HG03196 (cell line): ENCODE results near the gene CAMTA1.

Experiments
- ATAC-seq: cut with Tn5 transposase; IDR thresholded peaks from one replicate; pipeline ENCODE4 v1.9.1; 2021; ENCODE audit not compliant: unreplicated experiment

The CAMTA1 gene

GRCh38 chr1:7555391-7556185, 770.3 kb downstream of the CAMTA1 start:
- ATAC-seq = no peak

GRCh38 chr1:7557301-7557891, 772.1 kb downstream of the CAMTA1 start:
- ATAC-seq = no peak

GRCh38 chr1:7558041-7558461, 772.8 kb downstream of the CAMTA1 start:
- ATAC-seq = no peak

DNA sequence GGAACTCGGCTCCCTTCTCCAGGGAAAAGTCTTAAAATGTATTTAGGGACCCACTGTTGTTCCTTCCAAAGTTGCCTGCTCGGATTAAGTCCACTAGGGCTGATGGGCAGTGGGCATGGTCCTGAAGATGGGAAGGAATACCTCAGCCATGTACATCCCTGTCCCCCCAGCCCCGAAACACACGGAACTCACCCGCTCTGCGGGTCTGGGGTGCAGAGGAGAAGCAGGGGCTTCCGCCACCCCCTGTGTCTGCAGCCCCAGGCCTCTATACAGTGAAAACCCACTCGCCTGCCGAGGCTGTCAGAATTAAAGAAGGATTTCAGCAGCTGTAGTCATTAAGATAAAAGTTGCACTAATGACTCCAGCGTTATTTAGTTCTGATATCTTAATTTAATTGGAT, 773.2 kb downstream of the CAMTA1 start:
- no peak for ATAC-seq

- ATAC-seq = no peak
These were observed 773.9 kb downstream of the CAMTA1 start for GRCh38 chr1:7558921-7559869.

GRCh38 chr1:7560128-7560527, 774.9 kb downstream of the CAMTA1 start:
- ATAC-seq = no peak

DNA sequence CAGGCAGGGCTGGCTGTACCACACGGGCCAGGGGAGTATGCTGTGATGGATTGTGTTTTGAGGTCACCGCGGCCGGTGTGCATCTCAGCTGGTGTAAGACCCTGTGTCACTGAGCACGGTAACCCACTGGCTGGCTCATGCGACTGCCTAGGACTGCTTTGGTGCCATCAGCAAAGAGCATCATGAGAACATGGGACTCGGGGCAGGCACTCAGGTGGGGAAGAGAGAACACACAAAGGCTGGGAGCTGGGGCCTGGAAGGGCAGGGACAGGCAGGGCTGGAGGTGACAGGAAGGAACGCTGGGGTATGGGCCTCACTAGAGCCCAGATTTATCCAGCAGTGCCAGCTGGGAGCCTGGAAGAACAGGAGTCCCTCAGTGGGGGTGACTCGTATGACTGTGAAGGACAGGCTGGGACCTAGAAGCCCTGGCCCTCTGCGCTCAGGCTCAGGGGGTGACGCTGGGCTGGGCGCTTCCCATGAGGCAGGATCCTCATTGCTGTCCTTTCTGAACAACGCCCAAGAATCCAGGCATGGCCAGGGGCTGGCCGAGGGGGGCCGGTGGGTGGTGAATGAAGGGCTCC, 775.4 kb downstream of the CAMTA1 start:
- ATAC-seq = no peak

GRCh38 chr1:7561331-7561921, 776.2 kb downstream of the CAMTA1 start:
- ATAC-seq = no peak

- no peak for ATAC-seq
These were observed 776.9 kb downstream of the CAMTA1 start for GRCh38 chr1:7561936-7562728.

GRCh38 chr1:7562729-7563605, 777.7 kb downstream of the CAMTA1 start:
- ATAC-seq = no peak

- no peak for ATAC-seq
These were observed 778.9 kb downstream of the CAMTA1 start for GRCh38 chr1:7564137-7564536.

- no peak for ATAC-seq
These were observed 780.0 kb downstream of the CAMTA1 start for GRCh38 chr1:7565099-7565750.

DNA sequence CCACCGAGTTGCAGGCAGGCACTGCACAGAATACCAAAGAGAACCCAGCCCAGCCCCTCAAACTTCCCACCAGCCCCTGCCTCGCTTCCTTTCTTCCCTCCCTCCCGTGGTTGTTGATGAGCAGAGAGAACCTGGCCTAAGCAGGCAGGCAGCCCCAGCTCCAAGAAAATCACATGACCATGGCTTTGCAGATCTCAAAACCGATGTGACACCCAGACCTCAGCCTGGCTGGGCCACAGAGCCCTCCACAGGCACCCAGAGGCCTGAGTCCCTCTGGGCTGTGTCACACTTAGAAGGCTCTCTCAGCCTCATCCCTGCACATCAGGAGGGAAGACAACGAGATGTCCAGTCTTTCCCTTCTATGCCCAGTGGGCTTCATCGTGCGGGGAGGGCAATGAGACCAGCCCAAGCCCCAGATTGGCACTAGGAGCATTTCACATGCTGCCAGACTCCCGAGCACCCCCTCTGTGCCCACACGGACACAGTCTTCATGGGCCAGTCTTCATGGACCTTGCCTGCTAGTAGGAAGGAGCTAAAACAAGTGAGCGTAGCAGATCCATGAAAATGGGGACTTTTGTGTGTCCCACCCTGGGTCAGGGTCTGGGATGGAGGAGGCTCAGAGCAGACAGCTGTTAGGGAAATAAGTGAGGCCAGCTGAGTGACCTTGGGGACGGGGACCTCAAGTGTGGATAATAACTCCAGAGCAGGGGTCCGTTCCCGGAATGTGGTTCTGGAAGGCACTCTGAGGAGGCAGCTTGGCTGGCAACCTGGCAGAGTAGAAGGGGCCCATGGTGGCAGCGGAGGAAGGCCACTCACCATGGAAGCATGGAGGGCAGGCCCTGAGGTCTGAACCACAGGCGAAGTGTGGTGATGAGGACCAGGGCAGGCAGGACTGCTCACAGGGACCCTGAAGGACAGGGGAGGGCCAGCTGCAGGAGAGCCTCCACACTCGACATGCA, 781.4 kb downstream of the CAMTA1 start:
- no peak for ATAC-seq

GRCh38 chr1:7567376-7567775, 782.1 kb downstream of the CAMTA1 start:
- no peak for ATAC-seq

- ATAC-seq = no peak
These were observed 782.8 kb downstream of the CAMTA1 start for GRCh38 chr1:7568053-7568452.

GRCh38 chr1:7568901-7569524, 783.8 kb downstream of the CAMTA1 start:
- ATAC-seq = no peak

GRCh38 chr1:7570311-7570710, 785.1 kb downstream of the CAMTA1 start:
- no peak for ATAC-seq
